Effector memory CD4-positive, alpha-beta T cell (primary cell): ENCODE results near the gene ELOVL6.

Experiments used
- DNase-seq, 3 donors: peaks; one replicate each; pipeline ENCODE4 v3.0.0-alpha.2; 2020
- H3K27ac ChIP-seq: 2 replicates; pipeline ENCODE4 v1.7.0; 2013; ENCODE audit warnings: mild to moderate bottlenecking, low read length, moderate library complexity; ENCODE audit not compliant: insufficient read depth, poor library complexity, severe bottlenecking
- H3K27me3 ChIP-seq: replicated peaks from 2 replicates; pipeline ENCODE4 v1.7.0; 2013; ENCODE audit warnings: mild to moderate bottlenecking, low read length; ENCODE audit not compliant: insufficient read depth, control insufficient read depth, poor library complexity, severe bottlenecking
- H3K36me3 ChIP-seq: 2 replicates; pipeline ENCODE4 v1.7.0; 2013; ENCODE audit warnings: mild to moderate bottlenecking, low read length, moderate library complexity; ENCODE audit not compliant: control insufficient read depth, insufficient read depth
- H3K4me1 ChIP-seq: 2 replicates; pipeline ENCODE4 v1.7.0; 2013; ENCODE audit warnings: low read length, mild to moderate bottlenecking; ENCODE audit not compliant: control insufficient read depth, insufficient read depth, poor library complexity, severe bottlenecking
- H3K4me3 ChIP-seq: 2 replicates; pipeline ENCODE4 v1.7.0; 2013; ENCODE audit warnings: low read length, low read depth, mild to moderate bottlenecking; ENCODE audit not compliant: insufficient read depth, poor library complexity, severe bottlenecking
- H3K9me3 ChIP-seq: 2 replicates; pipeline ENCODE4 v1.7.0; 2013; ENCODE audit warnings: mild to moderate bottlenecking, low read length, moderate library complexity; ENCODE audit not compliant: control insufficient read depth

Gene ELOVL6

GRCh38 chr4:110073053-110073845 lies 125.2 kb downstream of the ELOVL6 start:
- H3K9me3 ChIP-seq = no peaks in the 10 kb centered on the region
- no peaks in the 10 kb centered on the region for H3K4me1 ChIP-seq
- no peaks in the 10 kb centered on the region for H3K36me3 ChIP-seq
- no peaks in the 10 kb centered on the region for H3K27me3 ChIP-seq
- H3K27ac ChIP-seq = no peak overlapping the region
- DNase-seq = no peak
- H3K4me3 ChIP-seq = no peak overlapping the region

DNA sequence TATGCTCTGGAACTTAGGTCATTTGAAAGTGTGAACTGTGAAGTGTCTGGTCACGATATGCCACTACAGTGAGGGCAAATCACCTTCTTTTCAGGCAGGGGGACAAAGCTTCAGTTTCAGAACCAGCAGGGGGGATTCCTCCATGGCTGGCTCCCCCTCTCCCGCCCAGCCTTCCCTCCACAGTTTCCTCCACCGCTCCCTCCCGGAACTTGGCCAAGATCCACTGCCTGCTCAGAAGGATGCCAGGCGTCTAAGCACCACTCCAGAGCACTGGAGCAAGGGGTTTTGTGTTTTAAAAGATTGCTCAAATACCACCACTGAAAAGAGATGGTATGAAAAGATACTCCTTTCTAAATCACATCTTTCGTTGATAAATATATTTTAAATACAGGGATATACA lies 126.9 kb downstream of the ELOVL6 start:
- Histone ChIP-seq H3K27ac (no peak overlapping the region), H3K36me3 (no peaks in the 10 kb centered on the region), H3K4me1 (no peaks in the 10 kb centered on the region), H3K9me3 (no peaks in the 10 kb centered on the region), H3K27me3 (no peaks in the 10 kb centered on the region), H3K4me3 (no peak overlapping the region)
- DNase-seq = no peak

GRCh38 chr4:110068248-110068647 lies 130.2 kb downstream of the ELOVL6 start:
- DNase-seq = no peak
- H3K27me3 ChIP-seq = no peaks in the 10 kb centered on the region

GRCh38 chr4:110064934-110065333 lies 133.5 kb downstream of the ELOVL6 start:
- no peaks in the 10 kb centered on the region for H3K9me3 ChIP-seq
- no peak overlapping the region for H3K4me3 ChIP-seq
- DNase-seq = no peak
- H3K4me1 ChIP-seq = peaks cover 9% of the 10 kb centered on the region
- no peak overlapping the region for H3K27ac ChIP-seq
- no peaks in the 10 kb centered on the region for H3K36me3 ChIP-seq
- H3K27me3 ChIP-seq = no peaks in the 10 kb centered on the region

More at GRCh38 chr4:110068248-110068647, 130.2 kb downstream of the ELOVL6 start:
- H3K36me3 ChIP-seq = no peaks in the 10 kb centered on the region
- H3K4me3 ChIP-seq = no peak overlapping the region
- no peaks in the 10 kb centered on the region for H3K4me1 ChIP-seq
- no peaks in the 10 kb centered on the region for H3K9me3 ChIP-seq
- no peak overlapping the region for H3K27ac ChIP-seq

GRCh38 chr4:110064295-110064694 lies 134.1 kb downstream of the ELOVL6 start:
- no peaks in the 10 kb centered on the region for H3K36me3 ChIP-seq
- H3K27me3 ChIP-seq = no peaks in the 10 kb centered on the region
- no peak overlapping the region for H3K27ac ChIP-seq
- H3K4me1 ChIP-seq = peaks cover 11% of the 10 kb centered on the region
- no peak overlapping the region for H3K4me3 ChIP-seq
- no peak for DNase-seq
- H3K9me3 ChIP-seq = no peaks in the 10 kb centered on the region

DNA sequence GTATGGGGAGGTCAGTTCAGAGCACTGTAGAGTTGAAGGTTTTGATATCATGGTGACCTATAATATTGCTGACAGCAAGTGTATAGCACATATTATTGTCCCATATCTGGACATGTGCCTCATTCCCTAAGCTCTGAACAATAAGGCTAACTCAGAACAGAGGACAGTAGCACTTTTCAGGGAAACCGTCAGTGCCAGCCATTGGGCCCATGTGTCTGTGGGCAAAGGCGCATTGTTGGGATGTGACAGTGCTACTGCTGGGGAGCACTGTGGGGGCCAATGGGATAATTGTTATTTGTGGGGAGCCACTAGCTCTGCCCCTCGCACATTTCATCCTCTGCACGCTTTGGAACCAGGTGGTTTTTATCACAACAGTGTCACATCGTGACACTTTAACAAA lies 136.2 kb downstream of the ELOVL6 start:
- no peaks in the 10 kb centered on the region for H3K27me3 ChIP-seq
- H3K4me3 ChIP-seq = no peak overlapping the region
- no peak for DNase-seq
- H3K27ac ChIP-seq = no peak overlapping the region
- H3K4me1 ChIP-seq = peaks cover 13% of the 10 kb centered on the region
- H3K36me3 ChIP-seq = no peaks in the 10 kb centered on the region
- no peaks in the 10 kb centered on the region for H3K9me3 ChIP-seq

DNA sequence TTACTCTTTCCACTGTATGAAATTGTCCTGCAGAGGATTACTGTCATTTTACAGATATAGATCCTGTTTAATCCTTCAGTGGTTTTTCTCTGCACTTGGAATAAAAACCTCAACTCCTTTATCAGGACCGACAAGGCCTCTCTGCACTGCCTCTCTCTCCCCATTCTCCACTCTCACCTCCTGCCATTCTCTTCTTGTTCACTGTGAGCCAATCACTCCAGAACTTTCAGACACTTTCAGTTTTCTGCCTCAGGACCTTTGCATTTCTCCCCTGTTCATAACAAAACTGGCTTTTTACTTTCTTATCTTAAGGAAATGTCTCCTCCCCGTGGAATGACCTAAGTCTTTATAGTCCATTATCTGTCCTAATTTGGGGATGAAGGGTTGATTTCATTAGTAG lies 137.3 kb downstream of the ELOVL6 start:
- Histone ChIP-seq H3K9me3 (no peaks in the 10 kb centered on the region), H3K27me3 (no peaks in the 10 kb centered on the region), H3K4me1 (peaks cover 13% of the 10 kb centered on the region), H3K4me3 (no peak overlapping the region), H3K27ac (no peak overlapping the region), H3K36me3 (no peaks in the 10 kb centered on the region)
- DNase-seq = no peak

GRCh38 chr4:110059556-110060191 lies 138.7 kb downstream of the ELOVL6 start:
- H3K27me3 ChIP-seq = no peaks in the 10 kb centered on the region

DNA sequence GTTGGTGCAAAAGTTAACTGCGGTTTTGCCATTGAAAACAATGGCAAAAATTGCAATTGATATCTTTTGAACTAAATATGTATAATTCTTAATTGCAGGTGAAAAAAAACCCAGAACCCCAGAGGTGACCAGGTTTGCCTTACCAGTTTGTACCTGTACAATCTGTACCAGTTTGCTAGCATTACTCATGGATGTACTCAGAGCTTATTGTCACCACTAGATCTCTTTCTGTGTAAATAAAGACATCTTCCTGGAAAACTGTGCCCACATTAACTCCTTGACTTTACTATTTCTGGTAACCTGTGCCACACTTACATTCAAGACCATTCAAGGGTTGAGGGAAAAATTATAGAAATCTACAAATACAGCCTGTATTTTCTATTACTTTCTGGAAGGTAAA lies 139.7 kb downstream of the ELOVL6 start:
- Histone ChIP-seq H3K4me3 (no peak overlapping the region), H3K4me1 (peaks cover 13% of the 10 kb centered on the region), H3K36me3 (no peaks in the 10 kb centered on the region), H3K9me3 (no peaks in the 10 kb centered on the region), H3K27ac (no peak overlapping the region), H3K27me3 (no peaks in the 10 kb centered on the region)
- no peak for DNase-seq

More at GRCh38 chr4:110059556-110060191, 138.7 kb downstream of the ELOVL6 start:
- H3K4me1 ChIP-seq = peaks cover 13% of the 10 kb centered on the region
- H3K27ac ChIP-seq = no peak overlapping the region
- no peak overlapping the region for H3K4me3 ChIP-seq
- DNase-seq = no peak
- H3K36me3 ChIP-seq = no peaks in the 10 kb centered on the region
- no peaks in the 10 kb centered on the region for H3K9me3 ChIP-seq

DNA sequence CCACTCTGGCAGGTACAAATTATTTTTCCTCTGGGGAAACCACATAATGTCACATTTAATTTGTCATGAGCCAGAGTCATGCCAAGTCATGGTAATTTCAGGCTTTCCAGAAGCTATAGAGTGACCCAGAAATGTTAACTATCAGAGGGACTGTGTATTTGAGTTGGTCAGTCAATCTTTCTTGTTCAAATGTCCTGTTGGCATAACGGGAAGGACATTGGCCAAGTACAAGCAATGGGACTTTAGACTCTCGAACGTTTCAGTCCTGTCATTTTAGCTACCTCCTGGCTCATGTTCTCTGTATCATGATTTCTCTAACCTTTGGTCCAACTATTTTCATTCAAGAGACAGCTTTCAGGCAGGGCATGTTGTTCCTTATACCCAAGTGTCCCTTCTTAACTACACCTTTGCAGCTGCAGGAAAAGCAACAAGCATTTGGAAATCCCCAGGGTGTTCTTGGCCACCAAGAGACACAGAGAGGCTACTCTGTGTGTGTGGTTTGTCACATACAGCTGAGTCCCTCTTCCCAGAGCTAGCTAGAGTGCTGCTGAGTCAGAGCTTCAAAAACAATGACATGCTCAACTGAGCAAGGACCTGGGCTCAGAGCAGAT lies 143.2 kb downstream of the ELOVL6 start:
- Histone ChIP-seq H3K4me1 (peaks cover 8% of the 10 kb centered on the region), H3K27ac (no peak overlapping the region), H3K4me3 (no peak overlapping the region), H3K27me3 (no peaks in the 10 kb centered on the region), H3K9me3 (no peaks in the 10 kb centered on the region), H3K36me3 (no peaks in the 10 kb centered on the region)
- no peak for DNase-seq
